Nephron progenitor cell (in vitro differentiated cells): ENCODE results near the gene KRTAP19-3.

Experiments
- DNase-seq: peaks from one replicate; pipeline ENCODE4 v3.0.0; 2021
- H3K27ac Mint-ChIP-seq: 2 replicates; pipeline ENCODE4 v1.8.0; 2021; ENCODE audit warnings: mild to moderate bottlenecking, moderate library complexity, mixed read lengths
- H3K27me3 Mint-ChIP-seq: 2 replicates; pipeline ENCODE4 v1.8.0; 2021; ENCODE audit warnings: mild to moderate bottlenecking, low read depth, mixed read lengths; ENCODE audit not compliant: poor library complexity
- H3K36me3 Mint-ChIP-seq: 2 replicates; pipeline ENCODE4 v1.8.0; 2021; ENCODE audit warnings: low read depth, mixed read lengths
- H3K4me1 Mint-ChIP-seq: 2 replicates; pipeline ENCODE4 v1.8.0; 2021; ENCODE audit warnings: mixed read lengths
- H3K4me3 Mint-ChIP-seq: 2 replicates; pipeline ENCODE4 v1.8.0; 2021; ENCODE audit warnings: mild to moderate bottlenecking, moderate library complexity, mixed read lengths
- H3K9me3 Mint-ChIP-seq: 2 replicates; pipeline ENCODE4 v1.8.0; 2021; ENCODE audit warnings: mild to moderate bottlenecking, moderate library complexity, mixed read lengths
- CTCF ChIP-seq: fragments of 200-600 bp; sonication (generic); IDR thresholded peaks from 2 replicates; pipeline ENCODE4 v1.5.0; 2021; ENCODE audit warnings: antibody characterized with exemption

The KRTAP19-3 gene

GRCh38 chr21:30468900-30469714 lies 22.7 kb downstream of the KRTAP19-3 start:
- H3K4me3 Mint-ChIP-seq = no peak overlapping the region
- no peaks in the 10 kb centered on the region for H3K27me3 Mint-ChIP-seq
- no peak for DNase-seq
- peak overlapping the region; percentile 93 for H3K27ac Mint-ChIP-seq
- no peak for TF ChIP-seq CTCF
- H3K9me3 Mint-ChIP-seq = peaks cover 5% of the 10 kb centered on the region
- H3K36me3 Mint-ChIP-seq = peaks cover 10% of the 10 kb centered on the region
- peaks cover 81% of the 10 kb centered on the region for H3K4me1 Mint-ChIP-seq

GRCh38 chr21:30463713-30464112 lies 28.1 kb downstream of the KRTAP19-3 start:
- no peak for DNase-seq
- Mint-ChIP-seq H3K27ac (no peak overlapping the region), H3K9me3 (peaks cover 10% of the 10 kb centered on the region), H3K4me3 (no peak overlapping the region), H3K27me3 (peaks cover 4% of the 10 kb centered on the region), H3K4me1 (peaks cover 38% of the 10 kb centered on the region), H3K36me3 (peaks cover 15% of the 10 kb centered on the region)
- peak; percentile 42 for TF ChIP-seq CTCF

GRCh38 chr21:30448514-30448913 lies 43.3 kb downstream of the KRTAP19-3 start:
- DNase-seq = no peak
- no peaks in the 10 kb centered on the region for H3K27me3 Mint-ChIP-seq
- no peak overlapping the region for H3K4me3 Mint-ChIP-seq
- H3K27ac Mint-ChIP-seq = no peak overlapping the region
- H3K9me3 Mint-ChIP-seq = no peaks in the 10 kb centered on the region
- no peak for TF ChIP-seq CTCF
- H3K36me3 Mint-ChIP-seq = no peaks in the 10 kb centered on the region
- H3K4me1 Mint-ChIP-seq = peaks cover 22% of the 10 kb centered on the region

GRCh38 chr21:30447056-30447455 lies 44.8 kb downstream of the KRTAP19-3 start:
- no peak overlapping the region for H3K4me3 Mint-ChIP-seq
- no peaks in the 10 kb centered on the region for H3K36me3 Mint-ChIP-seq
- DNase-seq = no peak
- TF ChIP-seq CTCF = no peak
- no peaks in the 10 kb centered on the region for H3K9me3 Mint-ChIP-seq
- H3K27me3 Mint-ChIP-seq = no peaks in the 10 kb centered on the region
- H3K27ac Mint-ChIP-seq = peak overlapping the region; percentile 90
- peaks cover 30% of the 10 kb centered on the region for H3K4me1 Mint-ChIP-seq

- Mint-ChIP-seq H3K4me3 (no peak overlapping the region), H3K27me3 (no peaks in the 10 kb centered on the region), H3K27ac (peak overlapping the region; percentile 30), H3K4me1 (peaks cover 26% of the 10 kb centered on the region), H3K9me3 (no peaks in the 10 kb centered on the region), H3K36me3 (no peaks in the 10 kb centered on the region)
- TF ChIP-seq CTCF = peak; percentile 7
- no peak for DNase-seq
Observed at GRCh38 chr21:30444204-30444603, 47.6 kb downstream of the KRTAP19-3 start.

GRCh38 chr21:30443226-30443625 lies 48.6 kb downstream of the KRTAP19-3 start:
- H3K9me3 Mint-ChIP-seq = no peaks in the 10 kb centered on the region
- H3K27me3 Mint-ChIP-seq = peaks cover 3% of the 10 kb centered on the region
- H3K4me3 Mint-ChIP-seq = no peak overlapping the region
- DNase-seq = no peak
- no peak for TF ChIP-seq CTCF
- H3K36me3 Mint-ChIP-seq = no peaks in the 10 kb centered on the region
- H3K27ac Mint-ChIP-seq = peak overlapping the region; percentile 11
- H3K4me1 Mint-ChIP-seq = peaks cover 30% of the 10 kb centered on the region
